ENCODE data around the gene PCBP4.

Gene PCBP4

DNA sequence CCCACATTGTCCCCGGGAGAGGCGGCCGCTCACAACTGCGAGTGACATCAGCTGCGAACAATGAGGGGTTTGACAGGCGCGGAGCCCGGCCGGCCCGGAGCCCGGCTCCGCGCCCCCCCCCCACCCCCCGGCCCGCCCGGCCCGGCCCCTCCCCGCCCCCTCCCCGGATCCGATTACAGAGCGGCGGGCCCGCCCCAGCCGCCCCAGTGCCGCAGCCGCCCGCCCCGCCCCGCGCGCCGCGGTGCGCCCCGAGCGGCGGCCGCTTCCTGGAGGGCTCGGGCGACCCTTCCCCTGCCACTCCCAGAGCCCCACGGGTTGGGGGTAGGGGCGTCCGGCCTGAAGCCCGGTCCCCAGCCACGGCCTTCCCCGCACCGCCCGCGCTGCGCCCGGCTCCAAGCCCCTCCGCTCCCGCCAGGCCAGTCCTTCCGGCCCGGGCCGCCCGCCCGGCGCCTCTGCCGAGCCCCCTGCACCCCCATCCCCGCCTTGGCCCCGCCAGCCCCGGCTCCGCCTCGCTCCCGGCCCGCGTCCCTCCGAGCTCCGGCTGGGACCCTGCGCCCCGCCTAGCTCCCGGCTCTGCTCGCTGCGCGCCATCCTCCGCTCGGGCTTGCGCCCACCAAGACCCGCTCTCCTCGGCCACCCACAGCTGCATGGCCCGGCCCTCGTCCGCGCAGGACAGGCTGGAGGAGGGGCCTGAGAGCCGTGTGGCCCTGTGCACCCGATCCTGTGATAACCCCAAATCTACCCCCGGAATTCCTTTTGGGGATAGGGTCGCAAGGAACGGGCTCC is at the start of gene PCBP4:
Gene PCBP4 (minus strand): TSS at position 71 of the 786 bp plus-strand sequence. CDS start 6,214 bp downstream, outside the sequence.
- no peak for DNase-seq

DNA sequence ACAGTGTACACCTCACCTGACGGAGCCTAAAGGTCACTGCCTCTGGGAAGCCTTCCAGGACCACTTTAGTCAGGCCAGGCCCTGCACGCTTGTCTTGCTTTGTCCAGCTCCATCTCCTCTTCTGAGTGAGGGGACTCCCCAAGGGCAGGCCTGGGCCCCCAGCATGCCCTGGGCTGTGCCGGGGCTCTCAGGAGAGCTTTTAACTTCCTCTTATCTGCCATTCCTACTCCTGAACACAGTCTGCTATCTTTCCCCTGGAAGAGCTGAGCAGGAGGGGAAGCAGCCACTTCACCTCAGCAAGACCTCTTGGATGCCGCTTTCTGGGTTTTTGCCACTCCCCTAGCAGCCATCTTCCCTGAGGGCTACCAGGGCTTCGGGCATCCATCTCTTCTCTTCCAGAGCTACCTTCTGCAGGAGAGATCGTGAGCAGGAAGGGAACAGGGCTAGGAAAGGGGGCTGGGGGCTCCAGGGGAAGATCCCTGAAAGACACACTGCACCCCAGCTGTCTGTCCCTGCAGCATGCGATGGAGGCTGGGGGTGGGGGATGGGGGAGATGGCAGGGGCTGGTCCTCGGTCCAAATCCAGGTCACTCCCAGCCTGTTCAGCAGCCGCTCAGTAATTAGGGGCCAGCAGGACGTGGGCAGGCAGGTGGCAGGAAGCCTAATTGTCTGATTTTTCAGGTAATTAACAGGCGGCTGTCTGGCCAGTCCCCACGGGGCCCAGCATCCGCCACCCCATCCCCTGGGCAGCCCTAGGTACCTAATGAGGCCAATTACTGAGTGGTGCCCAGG is 48.4 kb upstream of the PCBP4 start:
- DNase-seq, result no peak

DNA sequence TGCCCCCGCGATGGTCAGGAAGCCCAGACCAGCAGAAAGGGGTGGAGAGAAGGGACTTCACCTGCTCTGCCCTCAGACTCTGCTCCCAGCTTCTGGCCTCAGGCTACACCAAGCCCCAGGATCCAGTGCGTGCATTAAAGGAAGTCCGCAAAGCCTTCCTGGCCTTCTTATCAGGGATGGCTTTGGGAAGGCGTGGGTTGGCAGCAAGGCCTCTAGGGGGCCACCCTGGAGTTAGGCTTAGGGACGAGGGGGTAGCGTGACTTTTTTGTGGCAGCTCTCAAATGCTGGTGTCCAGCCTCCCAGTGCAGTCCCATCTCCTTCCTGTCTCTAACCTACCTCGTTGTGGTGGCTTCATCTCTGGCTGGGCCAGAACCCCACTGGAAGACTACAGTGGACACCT is 47.4 kb upstream of the PCBP4 start:
- DNase-seq, result no peak

DNA sequence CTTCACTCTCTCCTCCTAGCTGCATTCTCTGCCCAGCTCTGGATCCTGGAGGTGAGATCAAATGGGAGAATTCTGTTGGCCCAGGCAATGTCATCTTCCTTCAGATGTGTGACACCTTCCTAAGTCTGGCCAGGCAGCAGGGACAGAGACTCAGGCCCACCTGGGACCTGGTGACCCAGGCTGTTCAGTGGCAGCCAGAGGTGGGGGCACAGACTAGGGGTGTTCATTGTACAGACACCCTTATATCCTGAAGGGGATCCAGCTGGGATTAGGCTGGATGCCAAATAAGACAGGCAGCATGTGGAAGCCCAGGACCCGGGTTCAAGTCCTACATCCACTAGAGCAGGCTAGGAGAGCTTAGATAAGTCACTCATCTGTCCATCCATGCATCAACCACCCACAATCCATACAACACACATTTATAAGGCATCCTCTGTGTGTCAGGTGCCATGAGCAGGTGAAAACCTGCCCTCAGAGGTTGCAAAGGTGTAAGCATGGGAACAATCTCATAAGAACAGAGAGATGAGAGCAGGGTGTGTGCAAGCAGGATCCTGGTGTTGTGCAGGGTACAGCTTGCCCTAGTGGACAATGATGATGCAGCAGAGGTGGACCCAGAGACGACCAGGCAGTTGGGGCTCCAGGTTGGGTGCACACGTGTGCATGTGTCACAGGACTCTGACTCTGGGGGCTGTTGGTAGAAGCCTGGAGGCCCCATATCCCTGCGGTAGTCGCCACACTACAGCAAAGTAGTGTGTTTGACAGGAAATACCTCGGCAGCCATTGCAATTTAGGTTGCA is 46.7 kb upstream of the PCBP4 start:
- no peak for DNase-seq

DNA sequence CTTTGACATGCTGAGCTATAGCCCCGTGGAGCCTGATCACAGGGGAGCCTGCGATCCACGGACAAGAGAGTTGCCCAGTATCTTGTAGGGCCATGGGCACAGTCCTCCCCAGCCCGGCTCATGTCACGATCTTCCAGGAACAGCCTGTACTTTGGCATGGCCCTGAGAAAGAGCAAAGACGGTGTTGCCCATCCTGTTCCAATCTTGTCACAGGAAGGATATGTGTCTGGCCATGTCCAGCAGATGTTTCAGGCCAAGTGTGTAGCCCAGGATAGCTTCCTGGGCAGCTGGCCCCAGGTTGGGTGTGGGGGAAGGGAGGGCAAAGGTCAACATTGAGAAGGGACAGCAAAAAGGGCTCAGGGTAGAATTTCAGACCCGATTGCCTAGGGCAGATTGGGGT is 45.4 kb upstream of the PCBP4 start:
- DNase-seq, result no peak

DNA sequence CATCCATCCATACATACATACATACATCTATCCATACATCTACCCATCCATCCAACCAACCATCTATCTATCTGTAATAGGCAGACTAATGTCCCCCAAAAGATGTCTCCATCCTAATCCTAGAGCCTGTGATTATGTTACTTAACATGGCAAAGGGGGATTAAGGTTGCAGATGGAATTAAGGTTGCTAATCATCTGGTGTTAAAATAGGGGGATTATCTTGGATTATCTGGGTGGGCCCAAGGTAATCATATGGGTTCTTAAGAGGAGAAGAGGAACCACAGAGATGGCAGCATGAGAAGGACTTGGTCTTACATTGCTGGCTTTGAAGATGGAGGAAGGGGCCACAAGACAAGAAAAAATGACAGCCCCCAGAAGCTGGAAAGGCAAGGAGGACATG is 43.2 kb upstream of the PCBP4 start:
- DNase-seq, result no peak

DNA sequence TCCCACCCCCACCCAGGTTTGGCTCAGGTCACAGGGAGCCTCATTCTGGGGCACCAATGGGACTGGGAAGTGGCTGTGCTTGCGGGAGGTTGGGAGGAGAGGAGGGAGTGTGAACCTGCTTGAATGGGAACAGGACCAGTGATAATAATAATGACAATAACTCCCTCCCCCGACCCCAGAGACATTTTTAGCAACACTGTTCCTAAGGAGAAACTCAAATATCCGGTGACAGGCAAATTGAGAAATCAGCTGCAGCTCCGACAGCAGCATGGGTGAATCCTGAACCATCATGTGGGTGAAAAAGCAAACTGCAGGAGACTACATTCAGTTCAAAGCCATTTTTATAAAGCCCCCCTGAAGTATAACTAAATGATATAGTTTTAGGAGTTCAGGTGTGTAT is 40.0 kb upstream of the PCBP4 start:
- no peak for DNase-seq

DNA sequence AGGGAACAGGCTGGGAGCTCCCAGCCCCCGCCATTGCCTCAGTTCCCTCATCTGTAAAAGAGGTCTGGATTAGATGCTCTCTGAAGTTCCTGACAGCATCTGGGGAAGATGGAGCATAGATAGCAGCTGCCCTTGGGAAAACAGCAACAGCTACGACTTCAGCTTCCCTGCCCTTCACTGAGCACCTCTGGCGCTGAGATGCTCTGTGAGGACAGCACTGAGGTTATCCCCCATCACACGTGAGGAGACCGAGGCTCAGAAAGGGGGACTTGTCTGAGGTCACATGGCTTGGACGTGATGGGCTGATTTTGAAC is 39.5 kb upstream of the PCBP4 start:
- no peak for DNase-seq

DNA sequence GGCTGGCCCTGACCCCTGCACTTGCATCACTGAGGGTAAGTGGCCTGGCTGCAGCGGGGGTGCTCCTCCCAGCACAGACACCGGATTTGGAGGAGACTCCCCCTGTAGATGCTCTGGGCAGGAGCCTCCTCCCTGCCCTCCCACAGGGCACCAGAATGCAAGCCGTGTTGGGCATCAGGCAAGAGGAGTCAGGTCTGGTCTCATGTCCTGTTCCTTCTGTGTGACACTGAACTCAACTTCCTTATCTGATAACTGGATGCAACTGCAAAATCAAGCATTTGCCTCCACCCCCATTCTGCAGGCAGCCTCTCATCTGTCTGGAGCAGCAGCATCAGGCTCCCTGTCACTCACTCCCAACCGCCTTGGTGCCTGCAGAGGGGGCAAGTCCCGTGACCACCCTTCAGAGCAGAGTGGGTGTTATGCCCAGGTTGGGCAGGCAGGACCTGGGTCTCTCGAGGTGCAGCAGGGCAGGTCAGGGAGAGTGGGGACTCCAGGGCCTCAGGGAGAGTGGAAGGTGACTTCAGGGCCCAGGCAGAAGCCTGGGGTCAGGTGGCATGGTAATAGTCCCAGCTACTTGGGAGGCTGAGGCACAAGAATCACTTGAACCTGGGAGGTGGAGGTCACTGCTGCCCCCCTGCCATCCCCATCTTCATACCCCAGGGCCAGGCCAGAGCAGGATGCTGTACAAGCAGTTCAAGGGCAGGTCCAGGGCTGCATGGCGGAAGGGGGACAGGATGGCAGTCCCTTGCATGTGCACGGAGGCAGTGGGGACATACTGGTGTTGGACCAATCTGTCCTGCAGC is 39.0 kb upstream of the PCBP4 start:
- DNase-seq, result no peak

DNA sequence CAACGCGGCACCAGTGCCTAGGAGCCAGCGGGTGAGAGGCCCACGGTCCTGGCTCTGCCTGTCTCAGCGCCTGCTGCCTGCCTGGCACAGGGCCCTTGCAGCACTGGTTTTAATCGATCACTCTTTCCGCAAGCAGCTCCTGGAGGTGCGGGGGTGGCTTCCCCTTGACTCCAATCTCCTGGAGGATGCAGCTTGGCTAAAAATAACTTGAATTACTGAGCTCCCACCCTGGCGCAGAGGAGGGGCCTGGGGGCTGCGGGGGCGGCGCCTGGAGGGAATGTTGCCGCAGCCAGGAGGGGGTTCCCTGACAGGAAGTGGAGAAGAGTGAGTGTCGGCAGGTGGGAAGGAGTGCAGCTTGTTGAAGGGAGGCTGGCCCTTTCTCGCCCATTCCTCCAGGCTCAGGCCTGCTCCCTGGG is 38.3 kb upstream of the PCBP4 start:
- no peak for DNase-seq

DNA sequence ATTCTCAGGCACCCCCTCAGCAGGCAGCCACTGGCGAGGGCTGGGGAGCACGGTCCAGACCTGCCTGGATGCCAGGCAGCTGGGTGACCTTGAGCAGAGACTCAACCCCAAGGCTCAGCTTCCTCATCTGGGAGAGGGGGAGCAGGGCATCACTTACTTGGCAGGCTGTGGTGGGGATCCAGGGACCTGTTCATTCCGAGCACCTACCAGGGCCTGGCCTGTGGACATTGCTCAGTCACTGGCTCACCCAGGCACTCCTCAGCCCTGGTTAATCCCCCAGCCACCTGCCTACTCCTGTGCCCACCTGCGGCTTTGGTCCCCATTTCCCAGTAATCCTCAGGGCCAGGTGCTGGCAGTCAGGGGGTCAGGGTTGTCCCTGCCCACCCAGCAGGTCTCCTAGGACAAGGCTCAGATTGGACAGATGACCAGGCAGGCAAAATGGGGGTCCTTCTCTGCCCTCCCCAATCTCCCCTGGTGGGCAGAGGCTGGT is 37.7 kb upstream of the PCBP4 start:
- DNase-seq, result no peak

DNA sequence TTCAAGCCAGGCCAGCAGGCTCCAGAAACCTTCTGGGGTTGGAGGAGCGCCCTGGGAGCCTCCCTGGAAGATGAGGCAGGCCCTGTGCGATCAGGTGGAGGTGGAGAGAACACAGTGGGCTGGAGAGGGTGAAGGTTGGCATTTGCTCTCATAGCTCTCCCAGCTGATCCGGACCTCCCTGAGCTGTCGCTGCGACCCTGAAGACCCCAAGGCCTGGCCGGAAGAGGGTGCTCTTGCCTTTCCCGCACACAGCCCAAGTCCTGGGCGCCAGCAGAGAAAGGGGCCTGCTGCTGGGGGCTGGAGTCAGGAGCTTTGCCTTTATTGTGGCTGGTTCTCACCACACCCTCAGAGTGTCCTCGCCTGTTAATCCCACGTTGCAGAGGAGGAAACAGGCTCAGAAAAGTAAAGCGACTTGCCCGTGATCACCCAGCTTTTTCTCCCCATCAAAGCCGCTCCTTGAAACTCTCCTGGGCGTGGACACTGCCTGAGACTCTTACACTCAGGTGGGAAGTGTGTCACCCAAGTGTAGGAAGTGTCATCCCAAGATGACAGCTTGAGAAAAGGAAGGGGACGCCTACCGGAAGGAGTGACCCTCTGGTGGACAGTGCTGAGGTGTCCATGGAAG is 37.0 kb upstream of the PCBP4 start:
- no peak for DNase-seq

DNA sequence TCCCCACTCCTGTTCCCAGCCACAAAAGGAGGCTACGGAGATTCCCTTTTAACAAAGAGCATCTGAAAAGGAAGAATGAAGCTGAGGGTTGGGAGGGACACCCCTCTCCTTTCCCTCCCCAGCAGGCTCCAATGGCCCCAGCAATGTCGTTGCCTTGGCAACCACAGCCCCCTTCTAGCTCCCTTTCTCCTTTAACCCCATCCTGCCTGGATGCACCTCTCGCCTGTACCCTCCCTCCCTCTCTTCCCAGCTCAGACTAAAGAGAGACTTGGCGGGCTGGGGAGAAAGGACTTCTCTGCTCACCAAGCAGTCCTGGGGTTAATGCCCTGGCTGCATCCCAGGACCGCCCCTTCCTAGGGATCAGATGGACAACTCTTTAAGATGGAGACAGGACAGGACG is 35.5 kb upstream of the PCBP4 start:
- no peak for DNase-seq

DNA sequence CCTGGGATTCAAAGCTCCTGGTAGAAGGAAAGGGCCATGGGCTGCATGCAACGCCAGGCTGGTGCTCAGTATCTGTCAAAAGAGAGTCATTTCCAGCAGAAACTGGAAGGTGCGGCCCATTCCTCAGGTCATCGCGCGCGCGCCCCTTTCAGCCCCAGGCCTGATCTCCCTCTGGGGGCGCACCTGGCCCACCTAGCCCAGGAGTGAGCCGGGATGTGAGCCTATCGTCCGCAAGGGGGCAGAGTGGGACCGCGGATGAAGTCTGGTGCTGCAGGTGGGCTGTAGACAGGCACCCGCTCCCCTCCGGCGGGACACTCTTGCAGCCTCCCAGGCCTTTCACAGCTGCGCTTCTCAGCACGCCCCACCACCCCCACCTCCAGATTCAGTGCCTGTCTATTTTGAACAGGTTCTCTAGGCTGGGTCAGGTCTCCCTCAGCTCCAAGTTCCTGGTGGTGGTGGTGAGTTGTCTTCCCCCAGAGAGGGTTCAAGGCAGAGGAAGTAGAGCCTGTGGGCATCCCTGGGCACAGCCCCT is 34.3 kb upstream of the PCBP4 start:
- DNase-seq, result no peak

DNA sequence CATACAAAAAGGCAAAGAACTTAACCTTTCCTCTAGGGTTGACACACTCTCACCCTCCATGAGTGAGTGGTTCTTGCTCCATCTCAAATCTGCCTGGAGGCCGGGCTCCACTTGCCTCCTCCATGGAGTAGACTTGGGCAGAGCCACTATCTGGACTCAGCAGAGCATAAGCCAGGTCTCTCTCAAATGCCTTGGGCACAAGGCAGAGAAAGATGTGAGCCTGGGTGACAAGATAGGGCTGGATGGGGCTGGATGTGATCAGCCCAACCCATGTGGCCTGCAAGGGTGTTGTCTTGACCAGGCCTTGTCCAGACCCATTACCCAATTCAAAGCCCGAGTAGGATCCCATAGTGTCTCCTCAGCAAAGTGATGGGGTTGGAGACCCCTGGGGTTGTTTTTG is 32.6 kb upstream of the PCBP4 start:
- DNase-seq, result no peak

DNA sequence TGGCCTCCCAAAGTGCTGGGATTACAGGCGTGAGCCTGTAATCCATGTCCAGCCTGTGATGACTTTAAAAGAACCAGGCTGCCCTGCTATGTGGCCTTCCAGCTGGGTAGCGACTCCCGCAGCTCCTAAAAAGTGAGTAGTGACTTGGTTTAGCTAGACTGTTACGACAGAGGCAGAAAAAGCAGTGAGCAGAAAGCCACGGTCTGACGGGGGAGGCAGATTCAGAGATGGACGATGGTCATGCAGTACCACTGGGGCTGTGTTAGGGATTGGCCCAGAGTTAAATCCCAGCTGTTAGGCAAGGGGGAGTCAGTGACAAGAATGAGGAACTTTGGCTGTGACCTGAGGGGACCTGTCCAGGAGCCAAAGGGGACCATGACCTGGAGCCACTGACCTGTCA is 31.5 kb upstream of the PCBP4 start:
- no peak for DNase-seq

DNA sequence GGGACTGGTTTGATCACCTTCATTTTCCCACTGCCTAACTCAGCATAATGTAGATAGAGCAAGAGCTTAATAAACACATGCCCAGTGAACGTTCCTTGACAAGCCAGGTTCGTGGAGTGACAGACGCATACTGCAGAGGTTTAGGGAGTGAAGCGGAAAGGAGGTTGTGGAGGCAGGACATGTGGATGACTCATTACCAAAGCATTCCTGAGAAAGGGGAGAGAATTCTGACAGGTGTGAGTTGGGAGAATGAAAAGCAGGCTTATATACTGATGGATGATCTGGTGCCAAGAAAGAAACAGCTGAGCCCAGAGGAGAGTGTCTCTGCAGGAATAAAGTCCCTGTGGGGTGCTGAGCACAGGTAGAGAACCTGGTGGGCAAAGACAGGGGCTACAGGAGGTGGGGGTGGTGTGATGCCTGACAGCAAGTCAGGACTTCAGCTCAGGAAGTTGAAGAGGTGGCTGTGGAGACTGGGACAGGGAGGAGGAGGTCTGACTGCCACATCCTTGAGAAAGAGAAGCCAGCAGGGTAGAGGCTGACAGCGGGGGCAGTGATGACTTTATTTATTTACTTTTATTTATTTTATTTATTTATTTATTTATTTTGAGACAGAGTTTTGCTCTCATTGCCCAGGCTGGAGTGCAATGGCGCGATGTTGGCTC is 30.8 kb upstream of the PCBP4 start:
- DNase-seq, result no peak

DNA sequence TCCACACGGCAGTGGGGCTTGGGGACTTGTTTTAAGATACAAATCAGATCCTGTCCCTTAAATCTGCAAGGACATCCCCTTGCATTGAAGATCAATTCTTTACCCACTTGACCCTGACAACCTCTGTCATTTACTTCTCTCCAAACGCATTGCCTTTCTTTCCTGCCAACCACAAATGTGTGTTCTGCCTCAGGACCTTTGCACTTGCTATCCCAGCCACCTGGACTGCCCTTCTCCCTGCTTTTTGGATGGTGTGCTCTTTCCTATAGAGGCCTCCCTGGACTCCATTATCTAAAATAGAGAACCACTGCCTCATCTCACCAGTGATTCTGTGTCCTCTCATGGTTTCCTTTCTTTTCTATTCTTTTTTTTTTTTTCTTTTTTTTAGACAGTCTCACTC is 29.9 kb upstream of the PCBP4 start:
- no peak for DNase-seq

DNA sequence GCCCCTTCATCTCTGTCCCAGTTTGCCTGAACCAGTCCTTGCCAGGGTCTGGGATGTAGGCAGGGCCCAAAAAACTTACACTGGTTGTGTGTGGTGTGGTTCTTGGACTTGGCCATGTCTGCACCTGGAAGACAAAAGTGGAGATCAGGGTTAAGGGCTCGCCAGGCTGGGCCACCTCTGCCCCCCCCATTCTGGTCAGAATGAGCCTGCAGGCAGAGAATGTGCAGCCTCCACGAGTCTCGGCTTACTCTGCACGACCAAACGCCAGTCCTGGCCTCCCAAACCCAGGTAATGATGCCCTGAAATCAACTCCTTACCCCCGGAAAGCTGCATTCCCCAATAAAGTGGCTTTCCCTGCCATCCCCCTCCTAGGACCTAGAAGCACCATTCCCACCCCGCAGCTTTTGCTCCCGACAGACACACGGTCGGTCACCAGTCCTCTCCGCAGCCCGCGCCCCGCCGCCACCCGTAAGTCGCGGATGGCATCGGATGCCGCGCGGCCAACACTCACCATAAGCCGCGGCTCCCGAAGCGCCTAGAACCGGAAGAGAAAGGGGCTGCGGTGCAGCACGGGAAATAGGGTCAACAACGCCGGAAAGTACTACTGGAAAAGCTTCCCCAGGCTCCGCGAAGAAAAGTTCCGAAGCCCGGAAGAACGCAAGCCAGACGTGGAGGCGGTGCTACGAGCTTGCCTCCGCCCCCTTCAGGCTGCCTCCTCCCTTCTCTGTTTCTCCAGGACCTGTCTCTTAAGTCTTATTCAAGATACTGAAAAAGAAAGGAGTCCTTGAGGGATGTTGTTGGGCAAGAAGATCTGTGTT is 28.3 kb upstream of the PCBP4 start, which contains the start of gene RPL29:
Gene RPL29 (minus strand): TSS at position 550 of the 818 bp plus-strand sequence. CDS start 434 bp downstream, at position 116.
- DNase-seq, result peak; percentile 56

DNA sequence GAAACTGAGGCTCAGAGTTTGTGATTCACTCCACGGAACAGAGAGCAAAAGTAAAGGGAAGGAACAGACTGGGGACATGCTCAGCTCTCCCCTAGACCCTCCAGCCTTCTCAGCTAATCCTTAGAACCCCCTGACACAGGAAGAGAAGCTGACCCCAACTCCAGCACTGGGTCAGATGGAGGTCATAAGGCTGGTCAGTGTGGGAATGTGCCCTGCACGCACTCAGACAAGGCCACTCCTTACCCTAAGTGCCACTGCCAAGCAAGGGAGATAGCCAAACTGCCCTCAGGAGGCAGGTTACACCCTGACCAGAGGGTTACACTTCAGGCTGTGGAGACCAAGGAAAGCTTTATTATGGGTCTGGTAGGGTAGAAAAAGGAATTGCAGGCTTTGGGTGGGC is 27.3 kb upstream of the PCBP4 start:
- DNase-seq, result no peak

All from NCI-H2029 treated with DMSO at 0.1 percent for 48 hours (cell line).